ENCODE data around the gene TBATA.

The TBATA gene

DNA sequence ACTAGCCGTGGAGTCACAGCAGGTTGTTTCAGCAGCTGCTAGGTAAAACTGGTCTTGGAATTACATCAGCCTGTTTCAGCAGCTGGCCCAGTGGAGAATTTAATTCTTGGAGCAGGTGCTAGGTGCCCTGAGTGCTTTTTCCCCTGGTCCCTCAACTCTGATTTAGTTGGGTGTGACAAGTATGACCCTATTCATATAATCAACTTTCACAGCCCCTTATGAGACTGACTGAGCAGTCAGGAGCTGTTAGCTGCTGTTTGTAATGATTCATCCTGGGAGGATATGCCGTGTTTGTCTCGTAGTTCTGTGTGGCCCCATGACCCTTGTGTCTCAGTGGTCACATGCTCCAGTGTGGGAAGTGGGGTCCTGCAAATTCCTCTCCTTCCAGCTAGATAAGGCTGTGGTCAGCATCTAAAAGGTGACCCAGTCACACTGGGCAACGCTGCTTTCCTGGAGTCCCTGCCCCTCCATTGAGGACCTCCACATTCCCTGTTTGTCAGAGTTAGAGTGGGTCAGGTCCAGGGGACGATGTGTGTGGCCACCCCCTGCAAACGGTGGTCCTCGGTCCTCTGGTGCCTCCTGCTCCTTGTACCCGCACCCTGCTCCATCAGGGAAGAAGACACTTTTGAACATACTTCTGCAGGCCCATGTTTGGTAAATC, 28.3 kb downstream of the TBATA start:
- H3K36me3 ChIP-seq: no peaks in the 10 kb centered on the region
- H3K4me2 ChIP-seq: no peak overlapping the region
- H4K20me1 ChIP-seq: no peaks in the 10 kb centered on the region
- TF ChIP-seq Cebpa-rat (IDR thresholded peaks at IDR 0.05): no peak
- H3K27me3 ChIP-seq: no peaks in the 10 kb centered on the region
- peaks cover 22% of the 10 kb centered on the region for H3K4me1 ChIP-seq
- H3K9me3 ChIP-seq: no peaks in the 10 kb centered on the region
- no peak overlapping the region for H3K27ac ChIP-seq
- no peak overlapping the region for H3K9ac ChIP-seq
- H3K4me3 ChIP-seq: no peak overlapping the region

DNA sequence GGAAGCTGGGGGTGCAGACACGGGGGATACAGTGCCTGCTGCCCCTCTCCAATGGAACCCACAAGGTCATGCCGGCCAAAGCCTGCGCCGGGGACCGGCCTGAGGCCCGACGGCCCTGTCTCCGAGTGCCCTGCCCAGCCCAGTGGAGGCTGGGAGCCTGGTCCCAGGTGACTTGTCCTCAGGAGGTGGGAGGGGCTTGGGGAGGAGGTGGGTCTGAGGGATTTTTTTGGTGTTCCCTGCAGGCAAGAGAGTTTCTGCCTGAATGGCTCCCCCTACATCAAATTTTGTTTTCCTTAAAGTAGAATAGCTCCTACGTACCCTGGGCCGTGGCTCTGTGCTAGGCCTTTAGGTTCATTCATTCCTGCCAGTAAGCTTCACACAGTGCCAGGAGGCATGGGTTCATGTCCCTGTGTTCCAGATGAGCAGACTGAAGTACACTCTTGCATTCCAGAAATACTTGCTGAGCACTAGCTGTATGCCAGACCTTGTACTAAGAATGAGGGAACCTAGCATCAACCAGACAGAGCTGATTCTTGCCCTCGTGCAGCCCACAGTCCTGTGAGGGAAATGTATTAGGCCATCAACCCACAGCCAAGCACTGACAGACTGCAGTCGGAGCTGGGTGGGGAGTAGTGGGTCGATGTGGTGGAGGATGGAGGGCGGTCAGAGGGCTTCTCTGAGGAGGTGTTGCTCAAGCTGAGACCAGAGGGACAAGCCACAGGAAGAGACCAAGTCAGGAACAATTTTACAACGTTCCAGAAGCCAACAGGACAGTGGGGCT, 31.1 kb downstream of the TBATA start:
- H3K9ac ChIP-seq: no peak overlapping the region
- TF ChIP-seq Cebpa-rat (IDR thresholded peaks at IDR 0.05): no peak
- peaks cover 1% of the 10 kb centered on the region for H3K4me1 ChIP-seq
- no peaks in the 10 kb centered on the region for H3K27me3 ChIP-seq
- H3K9me3 ChIP-seq: no peaks in the 10 kb centered on the region
- no peak overlapping the region for H3K4me3 ChIP-seq
- H4K20me1 ChIP-seq: no peaks in the 10 kb centered on the region
- no peak overlapping the region for H3K4me2 ChIP-seq
- no peak overlapping the region for H3K27ac ChIP-seq
- H3K36me3 ChIP-seq: no peaks in the 10 kb centered on the region

DNA sequence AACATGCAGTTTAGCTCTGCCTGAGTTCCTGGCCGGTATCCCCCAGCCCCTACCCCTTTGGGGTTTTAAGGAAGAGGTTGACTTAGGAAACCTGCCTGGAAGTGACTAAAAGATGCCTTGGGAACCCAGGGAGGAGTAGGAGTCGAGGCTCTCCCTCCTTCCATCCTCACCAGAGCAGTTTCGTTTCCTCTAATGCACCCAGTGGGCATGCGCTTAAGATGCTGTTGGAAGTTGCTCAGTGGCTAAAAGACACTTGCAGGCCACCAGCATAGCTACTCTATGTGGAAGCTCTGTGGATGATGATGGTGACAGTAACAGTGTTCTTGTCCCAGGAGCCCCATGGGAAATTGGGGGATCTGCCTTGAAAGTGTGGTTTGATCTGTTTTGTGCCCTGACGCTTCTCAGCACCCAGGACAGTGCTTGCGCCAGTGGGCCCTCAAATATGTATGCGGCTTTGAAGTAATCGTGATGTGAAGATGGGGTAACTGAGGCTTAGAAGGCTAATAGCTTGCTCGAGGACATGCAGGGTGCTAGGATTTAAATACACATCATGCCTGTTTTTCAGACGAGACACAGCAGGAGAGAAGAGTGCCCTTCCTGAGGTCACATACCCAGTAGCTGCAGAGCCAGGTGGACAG, 32.0 kb downstream of the TBATA start:
- Histone ChIP-seq H3K27ac (no peak overlapping the region), H3K9ac (no peak overlapping the region)
- TF ChIP-seq Cebpa-rat (IDR thresholded peaks at IDR 0.05): no peak

DNA sequence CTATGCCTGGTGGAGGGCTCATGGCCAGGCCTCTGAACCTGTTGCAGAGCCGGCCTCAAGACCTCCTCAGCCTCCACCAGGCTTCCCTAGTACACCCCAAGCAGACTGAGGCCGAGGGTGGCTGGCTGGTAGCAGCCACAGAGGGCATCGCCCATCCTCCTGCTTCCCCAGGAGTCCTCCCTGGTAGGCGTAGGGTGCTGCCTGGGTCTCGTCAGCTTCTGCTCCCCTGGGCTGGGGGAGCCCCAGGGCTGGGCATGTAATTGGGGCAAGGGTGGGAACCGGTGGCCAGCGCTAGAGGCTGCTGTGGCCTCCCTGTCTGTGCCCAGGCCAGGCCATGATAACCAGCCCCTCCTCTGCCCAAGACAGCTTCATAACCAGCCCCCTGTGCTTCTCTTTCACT, 32.6 kb downstream of the TBATA start:
- no peak overlapping the region for H3K4me2 ChIP-seq
- H3K9me3 ChIP-seq: no peaks in the 10 kb centered on the region
- H3K4me3 ChIP-seq: no peak overlapping the region
- H3K27ac ChIP-seq: no peak overlapping the region
- H4K20me1 ChIP-seq: no peaks in the 10 kb centered on the region
- no peak overlapping the region for H3K9ac ChIP-seq
- TF ChIP-seq Cebpa-rat (IDR thresholded peaks at IDR 0.05): no peak
- no peaks in the 10 kb centered on the region for H3K36me3 ChIP-seq
- H3K27me3 ChIP-seq: no peaks in the 10 kb centered on the region
- H3K4me1 ChIP-seq: no peaks in the 10 kb centered on the region

More for the DNA sequence above, 32.0 kb downstream of the TBATA start:
- no peak overlapping the region for H3K4me2 ChIP-seq
- no peaks in the 10 kb centered on the region for H3K27me3 ChIP-seq
- H3K4me3 ChIP-seq: no peak overlapping the region
- H3K36me3 ChIP-seq: no peaks in the 10 kb centered on the region
- no peaks in the 10 kb centered on the region for H3K9me3 ChIP-seq
- no peaks in the 10 kb centered on the region for H3K4me1 ChIP-seq
- no peaks in the 10 kb centered on the region for H4K20me1 ChIP-seq

DNA sequence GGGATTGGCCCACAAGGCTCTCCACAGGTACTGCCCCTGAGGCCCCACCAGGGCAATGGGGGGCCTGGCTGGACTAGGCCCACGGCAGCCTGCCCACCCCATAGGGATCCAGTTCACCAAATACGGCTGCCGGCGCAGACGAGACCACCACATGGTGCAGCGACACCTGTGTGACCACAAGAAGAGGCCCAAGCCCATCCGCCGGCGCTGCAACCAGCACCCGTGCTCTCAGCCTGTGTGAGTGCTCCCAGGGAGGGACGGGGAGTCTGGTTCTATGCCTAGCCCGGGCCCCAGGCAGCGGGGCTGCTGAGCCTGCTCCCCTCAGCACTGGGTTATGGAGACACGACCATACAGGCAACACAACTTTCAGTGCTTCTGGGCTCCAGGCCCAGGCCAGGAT, 33.2 kb downstream of the TBATA start:
- Histone ChIP-seq H3K27ac (no peak overlapping the region), H3K9me3 (no peaks in the 10 kb centered on the region), H3K4me2 (no peak overlapping the region), H3K4me3 (no peak overlapping the region), H3K4me1 (no peaks in the 10 kb centered on the region), H3K9ac (no peak overlapping the region), H3K27me3 (no peaks in the 10 kb centered on the region), H3K36me3 (no peaks in the 10 kb centered on the region), H4K20me1 (no peaks in the 10 kb centered on the region)
- TF ChIP-seq Cebpa-rat (IDR thresholded peaks at IDR 0.05): no peak

DNA sequence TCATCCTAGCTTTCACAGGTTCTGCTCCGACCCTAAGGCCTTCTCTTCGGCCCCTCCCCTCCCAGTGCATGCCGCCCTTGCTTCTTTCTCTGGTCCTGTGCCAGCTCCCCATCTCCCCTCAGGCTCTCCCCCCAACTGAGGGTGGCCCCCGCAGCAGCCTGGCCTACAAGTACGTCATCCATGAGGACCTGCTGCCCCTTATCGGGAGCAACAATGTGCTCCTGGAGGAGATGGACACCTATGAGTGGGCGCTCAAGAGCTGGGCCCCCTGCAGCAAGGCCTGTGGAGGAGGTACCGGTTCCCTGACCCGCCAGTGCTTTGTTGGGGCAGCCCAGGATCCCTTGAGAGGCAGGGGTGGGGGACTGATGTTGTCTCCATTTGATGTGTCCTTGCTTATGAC, 33.8 kb downstream of the TBATA start:
- no peak overlapping the region for H3K27ac ChIP-seq
- no peaks in the 10 kb centered on the region for H4K20me1 ChIP-seq
- H3K9ac ChIP-seq: no peak overlapping the region
- no peaks in the 10 kb centered on the region for H3K9me3 ChIP-seq
- no peak overlapping the region for H3K4me3 ChIP-seq
- no peak for TF ChIP-seq Cebpa-rat (IDR thresholded peaks at IDR 0.05)
- no peaks in the 10 kb centered on the region for H3K36me3 ChIP-seq
- no peaks in the 10 kb centered on the region for H3K27me3 ChIP-seq
- no peak overlapping the region for H3K4me2 ChIP-seq
- H3K4me1 ChIP-seq: no peaks in the 10 kb centered on the region

DNA sequence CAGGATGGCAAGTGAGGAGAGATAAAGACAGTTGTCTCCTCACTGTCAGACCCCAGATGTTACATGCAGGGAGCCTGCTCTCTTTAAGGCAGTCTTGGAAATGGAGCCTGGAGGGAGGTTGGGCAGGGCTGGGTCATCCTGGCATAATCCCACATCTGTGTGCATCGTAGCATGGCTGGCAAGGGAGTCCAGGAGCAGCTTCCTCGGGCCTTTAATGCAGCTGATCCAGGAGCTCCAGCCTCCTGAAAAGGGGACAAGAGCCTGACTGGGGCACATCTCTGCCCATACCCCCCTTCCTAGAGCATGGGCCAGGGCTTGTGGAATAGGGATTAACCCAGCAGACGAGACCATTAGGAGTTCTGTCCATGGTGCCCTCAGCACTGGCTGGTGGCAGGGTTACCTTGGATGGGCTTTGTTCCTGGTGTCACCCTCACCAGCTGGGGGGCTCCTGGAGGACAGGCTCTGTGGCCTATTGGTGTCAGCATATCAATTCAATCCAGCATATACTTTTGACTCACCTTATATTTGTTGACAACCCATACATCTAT, 34.9 kb downstream of the TBATA start:
- no peaks in the 10 kb centered on the region for H3K4me1 ChIP-seq
- H3K4me2 ChIP-seq: no peak overlapping the region
- no peak overlapping the region for H3K27ac ChIP-seq
- H3K9me3 ChIP-seq: no peaks in the 10 kb centered on the region
- no peak overlapping the region for H3K9ac ChIP-seq
- H4K20me1 ChIP-seq: no peaks in the 10 kb centered on the region
- no peaks in the 10 kb centered on the region for H3K36me3 ChIP-seq
- H3K4me3 ChIP-seq: no peak overlapping the region
- H3K27me3 ChIP-seq: no peaks in the 10 kb centered on the region
- TF ChIP-seq Cebpa-rat (IDR thresholded peaks at IDR 0.05): no peak

DNA sequence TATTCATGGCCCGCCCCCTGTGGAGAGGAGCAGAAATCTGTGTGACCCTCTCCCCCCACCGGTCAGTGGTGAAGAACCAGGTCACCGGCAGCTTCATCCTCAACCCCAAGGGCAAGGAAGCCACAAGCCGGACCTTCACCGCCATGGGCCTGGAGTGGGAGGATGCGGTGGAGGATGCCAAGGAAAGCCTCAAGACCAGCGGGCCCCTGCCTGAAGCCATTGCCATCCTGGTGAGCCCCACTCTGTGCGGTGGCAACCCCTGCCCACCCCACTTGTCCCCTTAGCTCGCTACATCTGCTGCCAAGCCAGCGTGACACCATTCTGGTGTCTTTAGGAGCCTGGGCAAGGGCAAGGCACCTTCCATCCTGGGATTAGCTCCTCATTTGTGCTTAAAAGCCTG, 35.4 kb downstream of the TBATA start:
- no peak for TF ChIP-seq Cebpa-rat (IDR thresholded peaks at IDR 0.05)
- Histone ChIP-seq H3K36me3 (no peaks in the 10 kb centered on the region), H4K20me1 (no peaks in the 10 kb centered on the region), H3K4me1 (no peaks in the 10 kb centered on the region), H3K9ac (no peak overlapping the region), H3K27me3 (no peaks in the 10 kb centered on the region), H3K4me3 (no peak overlapping the region), H3K9me3 (no peaks in the 10 kb centered on the region), H3K27ac (no peak overlapping the region), H3K4me2 (no peak overlapping the region)

DNA sequence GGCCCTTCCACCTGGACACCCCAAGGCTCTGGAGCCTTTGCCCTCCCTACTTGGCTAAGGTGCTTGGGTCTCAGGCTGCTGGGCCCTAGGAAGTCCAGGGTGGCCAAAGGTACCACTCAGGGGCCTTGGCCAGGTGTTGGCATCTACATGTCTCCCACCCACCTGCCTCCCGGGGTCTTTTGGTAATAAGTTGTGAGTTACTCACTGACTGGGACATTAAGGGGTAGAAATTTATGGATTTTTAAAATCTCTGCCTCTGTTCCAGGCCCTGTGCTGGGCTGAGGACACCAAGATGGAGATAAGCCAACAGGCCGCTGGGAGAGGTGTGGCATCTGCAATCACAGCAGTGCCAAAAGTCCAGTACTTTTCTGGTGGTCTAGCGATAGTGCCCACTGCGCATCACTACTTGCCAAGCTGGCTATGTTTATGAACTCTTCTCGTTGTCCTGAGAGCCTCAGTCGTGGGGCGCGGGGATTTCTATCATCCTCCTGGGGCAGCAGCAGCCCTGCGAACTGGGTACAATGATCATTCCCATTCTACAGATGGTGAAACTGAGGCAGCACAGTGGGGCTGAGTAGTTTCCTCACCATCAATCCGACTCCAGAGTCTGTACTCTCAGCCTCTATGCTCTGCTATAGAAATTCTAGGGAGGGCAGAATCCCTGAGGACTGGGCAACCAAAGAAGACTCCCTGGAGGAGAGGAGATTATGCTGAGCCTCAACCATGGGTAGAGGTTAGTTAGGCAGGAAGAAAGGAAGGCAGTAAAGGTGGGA, 36.2 kb downstream of the TBATA start:
- Histone ChIP-seq H3K4me3 (no peak overlapping the region), H4K20me1 (no peaks in the 10 kb centered on the region), H3K27ac (no peak overlapping the region), H3K4me1 (no peaks in the 10 kb centered on the region), H3K27me3 (no peaks in the 10 kb centered on the region), H3K36me3 (no peaks in the 10 kb centered on the region), H3K4me2 (no peak overlapping the region), H3K9ac (no peak overlapping the region), H3K9me3 (no peaks in the 10 kb centered on the region)
- TF ChIP-seq Cebpa-rat (IDR thresholded peaks at IDR 0.05): no peak
